ACHN (cell line): ENCODE results near the gene LCT.
"Not testable (repeated sequence)": the region's sequence is repeated elsewhere in the genome, so short reads cannot be mapped to it uniquely, and the experiment has no call there.

Experiments
- DNase-seq: peaks from one replicate; pipeline ENCODE4 v3.0.0-alpha.2; 2015
- in situ Hi-C: cut with HindIII; loops from 2 replicates; pipeline ENCODE4 v1.10.0; 2017; ENCODE audit warnings: low sequenced_read_pairs, low pct_ligation_motif_present, low pct_unique_long_range_greater_than_20kb

Gene LCT

GRCh38 chr2:135836596-135837270 lies at the start of gene LCT:
Gene LCT (minus strand): TSS chr2:135837184. CDS start chr2:135837169, 15 bp downstream.
- DNase-seq, result no peak
- in situ Hi-C loops, result no loop called here

- in situ Hi-C loops, result loop anchor here (25.0 kb wide), 1 partner anchor 502 kb away; no protein-coding TSS in a partner anchor
Measured at GRCh38 chr2:135885709-135886108, 48.7 kb upstream of the LCT start.

DNA sequence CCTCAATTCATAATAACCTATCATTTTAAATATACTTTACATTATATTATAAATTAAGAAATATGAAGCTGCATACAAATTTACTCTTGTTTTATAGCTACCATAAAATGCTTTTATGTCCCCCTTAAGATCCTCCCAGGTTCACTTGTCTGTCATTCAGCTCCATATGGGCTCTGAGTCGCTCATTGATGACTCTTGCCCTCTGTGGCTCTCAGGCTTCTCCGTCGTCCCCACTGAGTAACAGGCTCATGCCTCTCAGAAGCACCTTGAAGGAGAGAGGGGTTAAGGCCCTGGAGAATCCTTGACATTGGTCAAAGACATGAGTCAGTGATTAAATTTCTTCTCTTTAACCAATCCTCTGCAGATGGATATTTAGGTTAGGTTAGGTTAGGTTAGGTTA lies 45.4 kb upstream of the LCT start:
- in situ Hi-C loops, result loop anchor here (25.0 kb wide), 1 partner anchor 505 kb away; no protein-coding TSS in a partner anchor
- no peak for DNase-seq

More at GRCh38 chr2:135885709-135886108, 48.7 kb upstream of the LCT start:
- DNase-seq, result no peak

DNA sequence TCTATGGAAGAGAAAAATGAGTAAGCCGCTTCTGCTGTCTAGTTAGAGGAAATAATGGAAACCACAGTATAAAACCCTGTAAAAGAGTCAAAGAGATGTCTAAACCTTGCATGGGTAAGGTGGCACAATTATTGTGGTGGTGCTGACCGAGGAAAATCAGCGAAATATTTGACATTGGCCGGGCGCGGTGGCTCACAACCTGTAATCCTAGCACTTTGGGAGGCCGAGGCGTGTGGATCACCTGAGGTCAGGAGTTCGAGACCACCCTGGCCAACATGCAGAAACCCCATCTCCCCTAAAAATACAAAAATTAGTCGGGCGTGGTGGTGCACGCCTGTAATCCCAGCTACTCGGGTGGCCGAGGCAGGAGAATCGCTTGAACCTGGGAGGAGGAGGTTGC lies 39.8 kb upstream of the LCT start:
- DNase-seq, result not testable (repeated sequence)
- in situ Hi-C loops, result loop anchor here (25.0 kb wide), 1 partner anchor 511 kb away; no protein-coding TSS in a partner anchor

DNA sequence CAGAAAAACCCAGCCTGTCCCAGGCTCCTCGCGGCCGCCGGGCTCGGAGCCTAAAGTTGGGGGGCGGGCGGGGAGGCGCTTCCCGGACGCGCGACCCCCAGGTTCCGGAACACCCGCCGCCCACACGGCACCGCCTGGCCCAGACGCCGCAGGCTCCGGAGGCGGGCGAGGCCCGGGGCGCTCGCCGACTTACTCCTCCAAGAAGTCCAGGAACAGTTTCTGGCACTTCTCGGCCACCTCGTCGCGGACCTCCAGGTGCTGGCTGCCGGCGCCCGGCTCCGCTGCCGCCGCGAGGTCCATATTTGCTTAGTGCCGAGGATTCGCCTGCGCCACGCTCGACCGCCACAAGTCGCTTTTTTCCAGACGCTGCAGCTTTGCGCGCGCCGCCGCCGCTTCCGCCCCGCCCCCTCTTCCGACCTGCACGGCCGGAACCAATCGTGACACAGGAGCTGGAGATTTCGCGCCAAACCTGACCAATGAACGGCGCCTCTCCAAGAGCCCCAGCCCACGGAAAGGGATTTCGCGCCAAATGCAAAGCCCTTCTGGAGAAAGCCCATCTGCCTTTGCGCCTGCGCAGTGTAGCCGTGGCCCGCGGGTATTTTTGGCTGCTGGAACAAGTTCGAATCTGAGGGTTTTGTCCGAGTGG lies 39.2 kb upstream of the LCT start, which contains the start of gene MCM6:
Gene MCM6, minus strand, starts transcription at position 378 of the 646 bp plus-strand sequence. Its CDS starts 78 bp downstream, at position 300.
- peak; percentile 99 for DNase-seq
- in situ Hi-C loops, result loop anchor here (25.0 kb wide), 1 partner anchor 511 kb away; no protein-coding TSS in a partner anchor

GRCh38 chr2:135875491-135876065 lies 38.6 kb upstream of the LCT start:
- peak; percentile 64 for DNase-seq
- in situ Hi-C loops, result loop anchor here (25.0 kb wide), 1 partner anchor 512 kb away; no protein-coding TSS in a partner anchor

DNA sequence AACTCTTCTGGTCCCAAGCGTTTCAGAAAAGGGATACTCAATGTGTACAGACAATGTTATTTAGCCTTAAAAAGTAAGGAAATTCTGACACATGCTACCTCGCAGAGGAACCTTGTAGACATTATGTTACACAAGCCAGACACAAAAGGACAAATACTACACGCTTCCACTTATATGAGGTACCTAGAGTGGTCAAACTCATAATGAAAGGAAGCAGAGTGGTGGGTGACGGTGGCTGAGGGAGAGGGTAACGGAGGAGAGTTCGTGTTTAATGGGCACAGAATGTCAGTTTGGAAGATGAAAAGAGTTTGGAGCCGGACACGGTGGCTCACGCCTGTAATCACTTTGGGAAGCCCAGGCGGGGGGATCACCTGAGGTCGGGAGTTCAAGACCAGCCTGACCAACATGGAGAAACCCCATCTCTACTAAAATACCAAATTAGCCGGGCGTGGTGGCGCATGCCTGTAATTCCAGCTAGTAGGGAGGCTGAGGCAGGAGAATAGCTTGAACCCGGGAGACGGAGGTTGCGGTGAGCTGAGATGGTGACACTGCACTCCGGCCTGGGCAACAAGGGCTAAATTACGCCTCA lies 37.9 kb upstream of the LCT start:
- no peak for DNase-seq
- in situ Hi-C loops, result loop anchor here (25.0 kb wide), 1 partner anchor 512 kb away; no protein-coding TSS in a partner anchor

DNA sequence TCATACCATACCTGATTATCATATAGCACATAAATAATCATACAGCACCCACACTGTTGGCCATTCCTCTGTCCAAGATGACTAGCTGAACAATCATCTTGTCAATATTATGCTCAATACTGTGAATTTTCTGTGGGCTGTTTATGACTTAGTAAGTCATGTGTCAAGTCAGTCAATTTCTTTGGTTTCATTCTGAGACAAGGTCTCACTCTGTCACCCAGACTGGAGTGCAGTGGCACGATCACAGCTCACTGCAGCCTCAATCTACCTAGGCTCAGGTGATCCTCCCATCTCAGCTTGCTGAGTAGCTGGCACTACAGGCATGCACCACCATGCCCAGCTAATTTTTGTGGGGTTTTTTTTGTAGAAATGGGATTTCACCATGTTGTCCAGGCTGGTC lies 33.6 kb upstream of the LCT start:
- in situ Hi-C loops, result no loop called here

DNA sequence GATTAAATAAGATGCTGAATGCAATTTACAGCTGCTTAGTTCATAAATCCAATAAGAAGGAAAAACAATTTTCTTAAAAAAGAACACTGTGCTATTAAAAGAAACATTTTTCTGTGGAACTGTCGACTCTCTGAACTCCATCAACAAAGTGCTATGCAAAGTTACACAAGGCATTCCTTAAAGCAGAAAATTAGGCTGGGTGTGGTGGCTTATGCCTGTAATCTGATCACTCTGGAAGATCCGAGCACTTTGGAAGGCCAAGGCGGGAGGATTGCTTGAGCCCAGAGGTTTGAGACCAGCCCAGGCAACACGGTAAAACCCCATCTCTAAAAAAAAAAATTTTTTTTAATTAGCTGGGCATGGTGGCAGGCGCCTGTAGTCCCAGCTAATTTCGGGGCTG lies 26.2 kb upstream of the LCT start:
- in situ Hi-C loops, result no loop called here
- DNase-seq, result no peak

More for the DNA sequence above, 33.6 kb upstream of the LCT start:
- DNase-seq, result no peak

GRCh38 chr2:135862718-135863117 lies 25.7 kb upstream of the LCT start:
- in situ Hi-C loops, result no loop called here
- DNase-seq, result no peak

DNA sequence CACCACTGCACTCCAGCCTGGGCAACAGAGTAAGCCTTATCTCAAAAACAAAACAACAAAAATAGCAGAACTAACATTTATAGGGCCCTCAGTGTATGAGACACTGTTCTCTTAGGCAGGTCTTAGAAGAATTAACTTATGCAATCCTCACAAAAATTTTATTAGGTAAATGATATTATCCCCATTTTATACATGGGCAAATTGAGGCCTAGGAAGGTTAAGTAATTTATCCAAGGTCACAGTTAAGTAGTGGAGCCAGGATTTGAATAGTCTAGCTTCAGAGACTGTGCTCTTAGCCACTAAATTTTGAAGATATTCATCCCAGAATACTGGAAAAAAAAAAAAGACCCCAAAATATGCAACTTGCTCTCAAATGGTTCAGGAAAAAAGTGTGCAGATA lies 16.4 kb upstream of the LCT start:
- DNase-seq, result no peak
- in situ Hi-C loops, result no loop called here

- no peak for DNase-seq
- in situ Hi-C loops, result no loop called here
Measured at GRCh38 chr2:135851858-135852257, 14.9 kb upstream of the LCT start.

- in situ Hi-C loops, result no loop called here
Measured at GRCh38 chr2:135850892-135851668, 14.1 kb upstream of the LCT start.

DNA sequence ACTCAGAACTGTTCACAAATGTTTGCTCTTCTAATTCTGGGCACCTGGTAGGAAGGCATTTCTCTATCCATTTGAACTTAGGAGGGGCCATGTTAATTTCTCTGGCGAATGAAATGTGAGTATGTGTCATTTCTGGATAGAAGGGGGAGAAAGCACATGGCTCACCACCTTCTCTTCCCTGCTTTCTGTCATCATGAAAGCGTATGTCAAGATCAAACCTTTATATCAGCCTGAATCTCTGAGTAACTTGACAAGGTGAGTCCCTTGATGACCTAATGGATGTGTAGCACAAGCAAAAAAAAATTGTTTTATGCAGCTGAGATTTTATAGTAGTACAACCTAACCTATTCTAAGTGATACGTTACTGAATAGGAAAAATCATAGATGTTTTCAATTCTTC lies 12.1 kb upstream of the LCT start:
- no peak for DNase-seq
- in situ Hi-C loops, result no loop called here

More at GRCh38 chr2:135850892-135851668, 14.1 kb upstream of the LCT start:
- no peak for DNase-seq

GRCh38 chr2:135845997-135846396 lies 9.0 kb upstream of the LCT start:
- no peak for DNase-seq
- in situ Hi-C loops, result no loop called here

DNA sequence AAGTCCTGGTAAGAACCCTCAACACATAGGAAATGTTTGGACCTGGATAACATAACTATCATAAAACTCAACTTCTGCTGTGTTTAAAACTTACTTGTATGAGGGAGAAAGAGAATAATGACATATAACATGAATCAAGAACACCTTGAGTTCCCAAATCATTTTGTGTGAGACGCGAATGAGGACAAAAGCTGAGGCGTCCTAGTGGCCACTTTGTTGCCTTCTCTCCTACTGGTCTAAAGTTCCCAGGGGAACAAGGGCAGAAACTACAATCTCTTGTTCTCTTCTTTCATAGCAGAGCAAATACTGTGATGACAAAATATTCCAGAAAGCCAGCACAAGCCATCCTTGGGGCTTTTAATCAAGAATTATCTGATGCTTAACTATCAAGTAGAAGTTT lies 8.3 kb upstream of the LCT start:
- no peak for DNase-seq
- in situ Hi-C loops, result no loop called here

DNA sequence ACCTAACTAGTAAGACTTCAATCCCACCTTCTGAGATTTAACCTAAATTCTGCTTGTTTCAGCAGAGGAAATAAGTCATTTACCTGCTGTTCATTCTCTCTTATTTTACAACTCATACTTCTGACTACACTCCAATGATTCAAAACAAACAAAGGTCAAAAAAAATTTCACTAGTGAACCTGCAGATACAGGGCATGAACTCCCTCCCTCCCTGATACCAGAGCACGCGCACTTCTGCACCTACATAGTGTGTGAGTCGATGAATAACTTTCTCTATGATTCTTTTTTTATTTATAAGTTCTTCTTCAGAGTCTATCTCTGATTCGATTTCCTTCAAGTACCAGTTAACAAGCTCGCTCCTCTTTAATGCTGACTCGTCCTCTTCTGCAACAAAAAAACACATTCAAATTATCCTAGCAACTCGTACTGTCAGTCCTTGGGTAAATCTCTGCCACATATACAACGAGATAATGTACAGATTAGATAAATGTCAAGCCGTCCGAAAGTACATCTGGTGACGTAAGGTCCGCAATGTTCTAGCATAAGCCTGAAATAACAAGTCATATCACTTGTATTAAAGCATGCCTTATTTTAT lies 7.4 kb upstream of the LCT start:
- no peak for DNase-seq
- in situ Hi-C loops, result no loop called here

- in situ Hi-C loops, result no loop called here
- peak; percentile 66 for DNase-seq
Measured at GRCh38 chr2:135843671-135844070, 6.7 kb upstream of the LCT start.
